GM18499 (cell line): ENCODE results near the gene RNF112.

ENCODE experiments used
- ATAC-seq: cut with Tn5 transposase; IDR thresholded peaks from one replicate; pipeline ENCODE4 v1.9.1; 2021; ENCODE audit warnings: moderate number of reproducible peaks; ENCODE audit not compliant: insufficient read depth, unreplicated experiment

The RNF112 gene

GRCh38 chr17:19374136-19374535 lies 36.9 kb upstream of the RNF112 start:
- no peak for ATAC-seq

GRCh38 chr17:19375732-19376131 lies 35.3 kb upstream of the RNF112 start:
- ATAC-seq: no peak

- ATAC-seq: no peak
Measured at GRCh38 chr17:19376811-19377210, 34.2 kb upstream of the RNF112 start.

GRCh38 chr17:19377602-19378415 lies 33.2 kb upstream of the RNF112 start:
- ATAC-seq: peak; percentile 79

- no peak for ATAC-seq
Measured at GRCh38 chr17:19378416-19379360, 32.3 kb upstream of the RNF112 start, which contains the start of gene MAPK7. Gene MAPK7, plus strand, starts transcription at chr17:19378498. Its CDS starts 403 bp downstream, at chr17:19378901.

GRCh38 chr17:19379361-19380065 lies 31.5 kb upstream of the RNF112 start:
- no peak for ATAC-seq

- no peak for ATAC-seq
Measured at GRCh38 chr17:19380481-19381301, 30.3 kb upstream of the RNF112 start.

- no peak for ATAC-seq
Measured at GRCh38 chr17:19381361-19381740, 29.7 kb upstream of the RNF112 start.

GRCh38 chr17:19381741-19382444 lies 29.1 kb upstream of the RNF112 start:
- ATAC-seq: no peak

GRCh38 chr17:19382531-19383444 lies 28.2 kb upstream of the RNF112 start:
- no peak for ATAC-seq

GRCh38 chr17:19383681-19384470 lies 27.2 kb upstream of the RNF112 start:
- no peak for ATAC-seq

GRCh38 chr17:19384723-19385391 lies 26.2 kb upstream of the RNF112 start:
- no peak for ATAC-seq

- no peak for ATAC-seq
Measured at GRCh38 chr17:19385521-19385983, 25.5 kb upstream of the RNF112 start.

GRCh38 chr17:19386051-19386929 lies 24.7 kb upstream of the RNF112 start:
- ATAC-seq: no peak

- no peak for ATAC-seq
Measured at GRCh38 chr17:19386974-19387920, 23.8 kb upstream of the RNF112 start, which contains the start of gene MFAP4. Gene MFAP4, minus strand, starts transcription at chr17:19387190. Its CDS starts 35 bp downstream, at chr17:19387155.
